DND-41 (cell line): ENCODE data around the gene IQGAP2.

ENCODE experiments used
- ATAC-seq: fragments of 200-7000 bp; cut with Tn5 transposase; 3 replicates; pipeline ENCODE4 v1.9.1; 2021; ENCODE audit warnings: low read depth; ENCODE audit not compliant: insufficient read depth
- DNase-seq: peaks from one replicate; pipeline ENCODE4 v3.0.0-alpha.2; 2020
- H2AFZ ChIP-seq: 2 replicates; pipeline ENCODE4 v1.6.0; 2012; ENCODE audit warnings: low read depth, low read length
- H3K27ac ChIP-seq: 2 replicates; pipeline ENCODE4 v1.5.1; 2012; ENCODE audit warnings: low read length, inconsistent platforms
- H3K27me3 ChIP-seq: fragments of 200-600 bp; sonication (generic); 2 replicates; pipeline ENCODE4 v1.6.0; 2012; ENCODE audit warnings: low read length, mild to moderate bottlenecking, inconsistent platforms; ENCODE audit not compliant: insufficient read depth, poor library complexity
- H3K36me3 ChIP-seq: 2 replicates; pipeline ENCODE4 v1.5.1; 2012; ENCODE audit warnings: low read length, inconsistent platforms; ENCODE audit not compliant: insufficient read depth
- H3K4me1 ChIP-seq: 2 replicates; pipeline ENCODE4 v1.5.1; 2012; ENCODE audit warnings: mild to moderate bottlenecking, low read length; ENCODE audit not compliant: insufficient read depth
- H3K4me2 ChIP-seq: 2 replicates; pipeline ENCODE4 v1.6.0; 2012; ENCODE audit warnings: mild to moderate bottlenecking, moderate library complexity, low read length, inconsistent platforms; ENCODE audit not compliant: insufficient read depth
- H3K4me3 ChIP-seq, 2 experiments: fragments of 200-600 bp in 1 of 2; shearing (Covaris generic) in 1 of 2; 2 replicates each; pipeline ENCODE4 v1.5.1; 2012 to 2016; ENCODE audit warnings: inconsistent platforms in 2 of 2, low read length in 2 of 2, mild to moderate bottlenecking in 2 of 2, low read depth in 1 of 2, moderate library complexity in 1 of 2
- H3K79me2 ChIP-seq: 2 replicates; pipeline ENCODE4 v1.6.0; 2012; ENCODE audit warnings: low read length, inconsistent platforms; ENCODE audit not compliant: insufficient read depth
- H3K9ac ChIP-seq: 2 replicates; pipeline ENCODE4 v1.6.0; 2012; ENCODE audit warnings: low read depth, mild to moderate bottlenecking, inconsistent platforms, low read length, moderate library complexity
- H3K9me3 ChIP-seq: 2 replicates; pipeline ENCODE4 v1.5.1; 2012; ENCODE audit warnings: low read length, moderate library complexity, mild to moderate bottlenecking, inconsistent platforms; ENCODE audit not compliant: insufficient read depth, severe bottlenecking
- H4K20me1 ChIP-seq: 2 replicates; pipeline ENCODE4 v1.6.0; 2012; ENCODE audit warnings: low read length; ENCODE audit not compliant: insufficient read depth
- EZH2 ChIP-seq: IDR thresholded peaks from 3 replicates; pipeline ENCODE4 v1.6.1; 2012; ENCODE audit warnings: borderline replicate concordance, low read depth, mild to moderate bottlenecking, moderate library complexity, low read length, inconsistent platforms; ENCODE audit not compliant: severe bottlenecking
- TF ChIP-seq, protein P1 (sequence below): IDR thresholded peaks from 2 replicates; pipeline ENCODE4 v1.5.1; 2012; ENCODE audit warnings: borderline replicate concordance, low read length, moderate library complexity, mild to moderate bottlenecking; ENCODE audit not compliant: poor library complexity, severe bottlenecking; ENCODE audit errors: extremely low read depth

The IQGAP2 gene

DNA sequence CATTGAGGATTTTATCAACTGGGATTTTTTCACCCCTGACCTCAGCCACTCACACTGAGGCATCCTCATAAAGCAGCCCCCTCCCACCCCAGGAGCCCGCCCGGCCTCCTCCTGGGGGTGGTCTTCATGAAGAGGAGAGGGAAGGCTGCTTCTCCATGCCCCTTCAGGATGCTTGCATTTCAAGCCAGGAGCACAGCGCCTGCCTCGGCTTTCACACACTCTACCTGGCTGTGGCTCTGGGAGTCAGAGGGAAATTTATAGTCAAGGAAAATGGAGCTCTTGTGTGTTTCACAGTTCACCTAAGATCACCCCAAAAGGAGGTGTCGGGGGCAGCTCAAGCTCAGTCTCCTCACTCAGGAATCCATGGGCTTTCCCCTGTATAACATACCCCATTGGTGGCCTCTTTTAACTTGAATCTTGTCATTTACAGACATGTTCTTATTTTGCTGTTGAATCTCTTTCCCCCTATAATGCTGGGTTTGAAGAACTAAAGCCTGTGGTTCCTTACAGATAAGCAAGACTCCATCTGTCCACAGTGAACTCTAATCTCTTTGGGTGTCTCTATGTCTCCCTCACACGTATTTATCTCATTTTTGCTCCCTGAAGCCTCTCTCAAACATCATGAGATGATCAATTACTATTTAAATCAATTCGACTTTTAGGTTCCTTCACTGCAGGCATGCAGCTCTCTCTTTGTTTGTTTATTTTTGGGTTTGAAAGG, 22.6 kb upstream of the IQGAP2 start:
- Histone ChIP-seq H3K4me1 (no peaks in the 10 kb centered on the region), H3K4me3 (no peak overlapping the region), H3K27me3 (no peaks in the 10 kb centered on the region), H2AFZ (no peak overlapping the region), H4K20me1 (no peaks in the 10 kb centered on the region; the same call in 1 of the 2 replicates), H3K9me3 (no peaks in the 10 kb centered on the region), H3K79me2 (no peaks in the 10 kb centered on the region), H3K36me3 (no peaks in the 10 kb centered on the region), H3K4me2 (no peak overlapping the region), H3K9ac (no peak overlapping the region), H3K27ac (no peak overlapping the region)
- no peak for TF ChIP-seq EZH2
- TF ChIP-seq, protein P1, sequence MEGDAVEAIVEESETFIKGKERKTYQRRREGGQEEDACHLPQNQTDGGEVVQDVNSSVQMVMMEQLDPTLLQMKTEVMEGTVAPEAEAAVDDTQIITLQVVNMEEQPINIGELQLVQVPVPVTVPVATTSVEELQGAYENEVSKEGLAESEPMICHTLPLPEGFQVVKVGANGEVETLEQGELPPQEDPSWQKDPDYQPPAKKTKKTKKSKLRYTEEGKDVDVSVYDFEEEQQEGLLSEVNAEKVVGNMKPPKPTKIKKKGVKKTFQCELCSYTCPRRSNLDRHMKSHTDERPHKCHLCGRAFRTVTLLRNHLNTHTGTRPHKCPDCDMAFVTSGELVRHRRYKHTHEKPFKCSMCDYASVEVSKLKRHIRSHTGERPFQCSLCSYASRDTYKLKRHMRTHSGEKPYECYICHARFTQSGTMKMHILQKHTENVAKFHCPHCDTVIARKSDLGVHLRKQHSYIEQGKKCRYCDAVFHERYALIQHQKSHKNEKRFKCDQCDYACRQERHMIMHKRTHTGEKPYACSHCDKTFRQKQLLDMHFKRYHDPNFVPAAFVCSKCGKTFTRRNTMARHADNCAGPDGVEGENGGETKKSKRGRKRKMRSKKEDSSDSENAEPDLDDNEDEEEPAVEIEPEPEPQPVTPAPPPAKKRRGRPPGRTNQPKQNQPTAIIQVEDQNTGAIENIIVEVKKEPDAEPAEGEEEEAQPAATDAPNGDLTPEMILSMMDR: no peak
- ATAC-seq: no peak
- no peak for DNase-seq

DNA sequence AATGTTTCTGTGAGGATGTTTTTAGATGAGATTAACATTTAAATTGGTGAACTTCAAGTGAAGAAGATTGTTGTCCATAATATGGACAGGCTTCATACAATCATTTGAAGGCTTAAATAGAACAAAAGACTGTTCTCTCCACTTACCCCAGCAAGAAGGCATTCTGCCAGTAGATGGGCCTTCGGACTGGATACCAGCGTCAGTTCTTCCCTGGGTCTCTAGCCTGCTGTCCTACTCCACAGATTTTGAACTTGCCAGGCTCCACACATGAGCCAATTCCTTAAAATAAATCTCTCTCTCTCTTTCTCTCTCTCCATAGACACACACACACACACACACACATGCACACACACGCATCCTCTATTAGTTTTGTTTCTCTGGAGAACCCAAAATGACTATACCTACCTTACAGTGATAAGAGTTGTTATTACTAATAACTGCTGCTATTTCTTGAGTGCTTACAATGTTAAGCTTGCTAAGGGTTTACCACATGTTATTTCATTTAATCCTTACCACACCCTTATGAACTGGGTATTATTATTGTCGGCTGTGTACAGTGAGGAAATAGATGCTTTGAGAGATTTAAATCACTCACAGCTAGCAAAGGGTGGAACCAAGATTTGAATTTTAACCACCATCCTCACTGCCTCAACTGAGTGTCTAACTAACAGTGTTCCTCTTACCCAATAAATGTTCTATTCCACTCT, 19.8 kb upstream of the IQGAP2 start:
- DNase-seq (no peak), ATAC-seq (no peak)
- Histone ChIP-seq H3K27ac (no peak overlapping the region), H3K27me3 (no peaks in the 10 kb centered on the region), H3K36me3 (no peaks in the 10 kb centered on the region), H3K4me1 (no peaks in the 10 kb centered on the region), H3K9ac (no peak overlapping the region), H4K20me1 (no peaks in the 10 kb centered on the region; the same call in 1 of the 2 replicates), H3K4me2 (no peak overlapping the region), H3K9me3 (no peaks in the 10 kb centered on the region), H2AFZ (no peak overlapping the region), H3K79me2 (no peaks in the 10 kb centered on the region), H3K4me3 (no peak overlapping the region)
- no peak for TF ChIP-seq EZH2
- TF ChIP-seq, protein P1: no peak

DNA sequence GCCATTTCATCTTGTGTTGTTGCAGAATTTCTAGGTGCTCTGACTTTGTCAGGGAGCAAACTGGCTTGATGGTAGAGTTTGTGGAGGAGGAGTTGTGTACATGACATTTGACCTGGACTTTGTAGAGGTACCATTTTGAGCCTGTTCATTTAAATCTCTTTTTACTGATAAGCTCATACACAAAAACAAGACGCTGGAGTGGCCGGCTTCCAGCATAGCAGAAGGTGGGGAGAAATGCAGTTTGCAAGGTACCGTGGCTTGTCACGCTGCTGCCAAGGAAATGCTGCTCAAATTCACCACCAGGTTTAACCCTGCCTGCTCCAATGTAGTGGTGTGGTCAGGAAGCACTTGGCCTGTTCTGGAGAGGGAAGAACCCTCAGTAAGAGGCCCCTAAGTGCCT, 18.9 kb upstream of the IQGAP2 start:
- no peak for TF ChIP-seq EZH2
- TF ChIP-seq, protein P1: no peak
- Histone ChIP-seq H3K79me2 (no peaks in the 10 kb centered on the region), H3K4me3 (no peak overlapping the region), H3K4me1 (no peaks in the 10 kb centered on the region), H3K9ac (no peak overlapping the region), H2AFZ (no peak overlapping the region), H4K20me1 (no peaks in the 10 kb centered on the region; the same call in 1 of the 2 replicates), H3K36me3 (no peaks in the 10 kb centered on the region), H3K27me3 (peaks cover 4% of the 10 kb centered on the region), H3K4me2 (no peak overlapping the region), H3K27ac (no peak overlapping the region), H3K9me3 (no peaks in the 10 kb centered on the region)
- DNase-seq: no peak
- ATAC-seq: no peak
